Kidney epithelial cell (primary cell): ENCODE data around the gene CACNA1D. TPM values are rescaled to one million over a fixed set of nuclear protein-coding genes. Genes with fewer than 3 reads are reported as not detected.

Source experiments
- DNase-seq: peaks from one replicate; pipeline ENCODE4 v3.0.0-alpha.2; 2010; ENCODE audit warnings: low read depth
- H3K27me3 ChIP-seq: 2 replicates; pipeline ENCODE4 v1.6.0; 2011; ENCODE audit warnings: low read length; ENCODE audit not compliant: control insufficient read depth, insufficient read depth
- H3K36me3 ChIP-seq: 2 replicates; pipeline ENCODE4 v1.5.1; 2011; ENCODE audit warnings: low read length; ENCODE audit not compliant: control insufficient read depth, insufficient read depth
- H3K4me3 ChIP-seq: 2 replicates; pipeline ENCODE4 v1.5.1; 2011; ENCODE audit warnings: low read depth, mild to moderate bottlenecking, control low read depth, low read length
- CTCF ChIP-seq: IDR thresholded peaks from 2 replicates; pipeline ENCODE4 v1.5.1; 2011; ENCODE audit warnings: mild to moderate bottlenecking, moderate library complexity, low read length, control low read depth, inconsistent platforms; ENCODE audit not compliant: insufficient read depth, poor library complexity, severe bottlenecking
- total RNA-seq: library from RNA; depleted of rRNA; stranded (reverse); fragments of >200 nt; gene quantifications from 2 replicates; pipeline ENCODE4 v1.2.3, GENCODE V29; 2015

Gene CACNA1D
- total RNA-seq, 1 donor from 2014 or later = 0.21 TPM

- Histone ChIP-seq H3K27me3 (peaks cover 10% of the 10 kb centered on the region), H3K4me3 (no peak overlapping the region), H3K36me3 (no peaks in the 10 kb centered on the region)
- no peak for DNase-seq
- TF ChIP-seq CTCF = no peak
Observed at GRCh38 chr3:53766706-53767105, 272.3 kb downstream of the CACNA1D start.

GRCh38 chr3:53768478-53769459 is 274.4 kb downstream of the CACNA1D start:
- Histone ChIP-seq H3K4me3 (no peak overlapping the region), H3K27me3 (peaks cover 10% of the 10 kb centered on the region), H3K36me3 (no peaks in the 10 kb centered on the region)
- DNase-seq = no peak
- no peak for TF ChIP-seq CTCF

DNA sequence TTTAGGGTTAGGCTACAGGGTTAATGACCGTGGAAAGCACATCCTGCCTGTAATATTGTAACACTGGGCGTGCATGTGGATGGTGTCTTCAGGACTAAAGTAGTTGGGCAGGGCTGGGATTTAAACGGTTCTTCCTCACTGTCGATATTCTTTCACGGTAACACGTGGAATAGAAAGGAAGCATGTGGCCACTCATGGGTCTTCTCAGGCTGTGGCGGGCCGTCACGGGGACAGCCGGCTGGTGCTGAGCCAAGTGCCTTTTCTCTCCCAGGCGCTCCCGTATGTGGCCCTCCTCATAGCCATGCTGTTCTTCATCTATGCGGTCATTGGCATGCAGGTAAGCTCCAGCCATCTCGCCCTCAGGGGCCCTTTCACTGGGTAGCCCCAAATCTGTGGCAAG is 278.2 kb downstream of the CACNA1D start:
- no peak for TF ChIP-seq CTCF
- no peak for DNase-seq
- Histone ChIP-seq H3K27me3 (peaks cover 5% of the 10 kb centered on the region), H3K4me3 (no peak overlapping the region), H3K36me3 (no peaks in the 10 kb centered on the region)

DNA sequence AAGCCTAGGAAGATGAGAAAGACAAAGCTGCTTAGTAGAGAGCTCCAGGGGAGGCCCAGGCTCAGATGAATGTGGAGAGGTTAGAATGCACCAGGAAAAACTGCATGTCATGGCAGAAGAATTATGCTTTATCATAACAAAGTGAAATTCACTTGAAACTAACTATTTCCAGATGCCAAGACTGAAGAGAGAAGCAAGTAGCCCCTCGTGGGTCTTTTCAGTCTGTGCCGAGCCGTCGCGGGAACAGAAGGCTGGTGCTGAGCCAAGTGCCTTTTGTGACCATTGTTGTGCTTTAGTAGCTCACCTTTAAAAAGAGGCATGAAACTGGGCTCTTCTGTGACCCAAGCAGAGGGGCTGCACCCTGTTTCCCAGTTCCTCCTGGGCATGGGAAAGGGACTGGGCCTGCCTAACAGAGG is 278.6 kb downstream of the CACNA1D start:
- Histone ChIP-seq H3K4me3 (no peak overlapping the region), H3K27me3 (peaks cover 5% of the 10 kb centered on the region), H3K36me3 (no peaks in the 10 kb centered on the region)
- no peak for DNase-seq
- no peak for TF ChIP-seq CTCF

DNA sequence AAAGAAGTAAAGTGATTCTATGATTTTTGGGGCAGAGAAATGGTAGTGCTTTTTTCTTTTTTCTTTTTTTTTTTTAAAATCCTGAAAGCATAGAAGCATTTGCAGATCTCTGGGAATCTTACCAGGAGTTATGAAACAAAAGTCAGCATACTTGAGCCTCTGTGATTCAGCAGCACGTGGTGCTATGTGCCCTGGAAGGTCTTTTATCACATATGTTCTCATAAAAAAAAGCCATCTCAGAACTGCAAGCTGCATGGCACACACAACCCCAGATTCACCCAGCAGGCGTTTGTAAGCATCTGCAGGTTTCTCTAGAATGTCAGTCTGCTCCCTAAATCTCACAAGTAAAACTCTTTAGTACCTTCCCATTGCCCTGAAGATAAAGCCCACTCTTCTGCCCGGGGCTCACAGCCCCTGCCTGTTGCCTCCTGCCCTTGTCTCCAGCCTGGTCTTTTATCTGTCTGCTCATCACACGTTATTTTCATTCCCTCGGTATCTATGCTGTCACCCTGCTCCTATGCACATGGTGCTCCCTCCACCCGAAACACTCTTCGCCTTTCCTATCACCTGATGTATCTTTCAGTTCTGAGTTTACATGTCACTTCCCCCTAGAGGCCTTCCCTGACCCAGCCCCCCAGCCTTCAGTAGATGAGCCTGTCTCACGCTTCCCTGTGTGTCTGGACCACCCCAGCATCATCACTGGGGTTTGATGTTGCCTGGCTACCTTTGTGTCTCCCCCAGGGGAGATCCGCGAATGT is 279.4 kb downstream of the CACNA1D start:
- Histone ChIP-seq H3K36me3 (no peaks in the 10 kb centered on the region), H3K4me3 (no peak overlapping the region), H3K27me3 (peaks cover 5% of the 10 kb centered on the region)
- no peak for DNase-seq
- no peak for TF ChIP-seq CTCF
